HepG2 (cell line): ENCODE measurements around the gene SLC1A4. TPM values are rescaled to one million over a fixed set of nuclear protein-coding genes. Genes with fewer than 3 reads are reported as not detected.

ENCODE experiments used
- ATAC-seq: fragments of 200-7000 bp; cut with Tn5 transposase; 3 replicates; pipeline ENCODE4 v1.9.1; 2020; ENCODE audit warnings: mild to moderate bottlenecking, moderate library complexity
- BruUV-seq: library from RNA; stranded (reverse); fragments of 400-500 nt; replicated peaks from 2 replicates; lab custom pipeline; 2021; lab: Mats Ljungman, UMichigan
- CTCF ChIA-PET: fragments of 300-600 bp; formaldehyde crosslinking; extraction: SDS; loops from one replicate; lab custom pipeline; 2021; ENCODE audit warnings: low total read pairs, inconsistent platforms, low intra/inter-chr PET ratio; lab: Yijun Ruan, JAX
- POLR2A ChIA-PET: fragments of 350-600 bp; sonication (Branson Sonifier 250); formaldehyde crosslinking; loops from one replicate; lab custom pipeline; 2020; ENCODE audit warnings: antibody characterized with exemption, inconsistent platforms; lab: Yijun Ruan, JAX
- DNase-seq: peaks from one replicate; pipeline ENCODE4 v3.0.0-alpha.2; 2015; ENCODE audit warnings: low spot score
- FAIRE-seq: peaks from 3 replicates; lab custom pipeline; 2011; peaks lifted over from hg19 to GRCh38; lab: Jason Lieb, UNC
- H2AFZ ChIP-seq: one replicate; pipeline ENCODE4 v1.6.1; 2011; ENCODE audit warnings: low read length, inconsistent platforms
- H3K27ac ChIP-seq: fragments of 300-600 bp; 3 replicates; pipeline ENCODE4 v1.8.0; 2011; ENCODE audit warnings: mixed run types, mild to moderate bottlenecking, mixed read lengths, low read length, inconsistent platforms; ENCODE audit not compliant: insufficient read depth; ENCODE audit errors: extremely low read length
- H3K27me3 ChIP-seq, 2 experiments: fragments of 200-600 bp in 1 of 2; 2 replicates in 1 of 2; 3 replicates in 1 of 2; pipeline versions ENCODE4 v1.6.0 to v1.8.0; 2011; ENCODE audit warnings: low read length in 2 of 2, mild to moderate bottlenecking in 2 of 2, moderate library complexity in 2 of 2, inconsistent platforms in 1 of 2; ENCODE audit not compliant: insufficient read depth in 2 of 2, control insufficient read depth in 1 of 2
- H3K36me3 ChIP-seq, 2 experiments: fragments of 200-600 bp in 1 of 2; replicated peaks in 1 of 2; 2 replicates in 1 of 2; 3 replicates in 1 of 2; pipeline versions ENCODE4 v1.5.1 to v1.8.0; 2011; ENCODE audit warnings: low read length in 2 of 2, inconsistent platforms in 1 of 2; ENCODE audit not compliant: insufficient read depth in 2 of 2, control insufficient read depth in 1 of 2
- H3K4me1 ChIP-seq: 2 replicates; pipeline ENCODE4 v1.5.1; 2012; ENCODE audit warnings: low read length, inconsistent platforms; ENCODE audit not compliant: insufficient read depth
- H3K4me2 ChIP-seq: 2 replicates; pipeline ENCODE4 v1.6.0; 2011; ENCODE audit warnings: low read depth, low read length, inconsistent platforms
- H3K4me3 ChIP-seq, 3 experiments: fragments of 200-600 bp in 1 of 3; sonication (generic), shearing (Covaris generic) in 1 of 3; replicated peaks in 1 of 3; 2 replicates each; pipeline ENCODE4 v1.5.1; 2011 to 2016; ENCODE audit warnings: low read length in 3 of 3, inconsistent platforms in 2 of 3, low read depth in 2 of 3, mild to moderate bottlenecking in 2 of 3, control low read depth in 1 of 3, mixed read lengths in 1 of 3; ENCODE audit not compliant: insufficient read depth in 1 of 3
- H3K79me2 ChIP-seq: one replicate; pipeline ENCODE4 v1.6.1; 2011; ENCODE audit warnings: low read length, inconsistent platforms; ENCODE audit not compliant: insufficient read depth
- H3K9ac ChIP-seq: 2 replicates; pipeline ENCODE4 v1.6.0; 2011; ENCODE audit warnings: mild to moderate bottlenecking, low read depth, low read length, inconsistent platforms; ENCODE audit not compliant: insufficient read depth
- H3K9me3 ChIP-seq: 2 replicates; pipeline ENCODE4 v1.5.1; 2012; ENCODE audit warnings: mild to moderate bottlenecking, low read length
- H4K20me1 ChIP-seq: 2 replicates; pipeline ENCODE4 v1.6.0; 2011; ENCODE audit warnings: inconsistent platforms, mild to moderate bottlenecking, low read length, moderate library complexity; ENCODE audit not compliant: insufficient read depth
- ATM ChIP-seq: fragments of 450-650 bp; IDR thresholded peaks from 2 replicates; pipeline ENCODE4 v1.7.1; 2017; ENCODE audit warnings: mild to moderate bottlenecking, borderline replicate concordance
- CBX2 ChIP-seq, 2 experiments: fragments of 200-600 bp in 1 of 2; sonication (generic); formaldehyde crosslinking in 1 of 2; IDR thresholded peaks; 2 replicates each; pipeline versions ENCODE4 v1.7.0 to v1.8.1; 2018 to 2022; ENCODE audit warnings: low read depth in 2 of 2, low read length in 1 of 2, mild to moderate bottlenecking in 1 of 2, missing genetic modification reagents in 1 of 2
- CEBPB ChIP-seq: IDR thresholded peaks from 2 replicates; pipeline ENCODE4 v1.6.1; 2011; ENCODE audit warnings: low read depth, low read length, improper control_type of control experiment, borderline replicate concordance
- EED ChIP-seq: sonication (generic); formaldehyde crosslinking; IDR thresholded peaks from 2 replicates; pipeline ENCODE4 v1.5.0; 2020; ENCODE audit warnings: mild to moderate bottlenecking, missing genetic modification reagents
- KLF12 ChIP-seq: sonication (generic); formaldehyde crosslinking; IDR thresholded peaks from 2 replicates; pipeline ENCODE4 v1.4.0; 2020; ENCODE audit warnings: missing genetic modification reagents, borderline replicate concordance
- RAD21 ChIP-seq: fragments of 450-650 bp; formaldehyde crosslinking; IDR thresholded peaks from 2 replicates; pipeline ENCODE4 v1.5.0; 2020; ENCODE audit warnings: mild to moderate bottlenecking
- RBM39 ChIP-seq: fragments of 200-400 bp; formaldehyde crosslinking; IDR thresholded peaks from one replicate; pipeline ENCODE4 v1.6.1; 2018; ENCODE audit warnings: antibody characterized with exemption, mild to moderate bottlenecking, low read depth, low read length; ENCODE audit not compliant: poor library complexity, severe bottlenecking
- SALL2 ChIP-seq: sonication (generic); formaldehyde crosslinking; IDR thresholded peaks from 2 replicates; pipeline ENCODE4 v1.8.1; 2023; ENCODE audit warnings: mild to moderate bottlenecking, missing genetic modification reagents, inconsistent platforms
- XRCC5 ChIP-seq: fragments of 200-400 bp; formaldehyde crosslinking; optimal IDR thresholded peaks from 2 replicates; pipeline ENCODE3; 2017; ENCODE audit warnings: mild to moderate bottlenecking, low read length
- YEATS2 ChIP-seq: sonication (generic); formaldehyde crosslinking; IDR thresholded peaks from 2 replicates; pipeline ENCODE4 v1.4.0; 2020; ENCODE audit warnings: missing genetic modification reagents, borderline replicate concordance
- ZNF274 ChIP-seq: sonication (generic); formaldehyde crosslinking; IDR thresholded peaks from 2 replicates; pipeline ENCODE4 v1.5.1; 2020; ENCODE audit warnings: mild to moderate bottlenecking, missing genetic modification reagents
- ZNF468 ChIP-seq: sonication (generic); formaldehyde crosslinking; IDR thresholded peaks from 2 replicates; pipeline ENCODE4 v1.8.0; 2022; ENCODE audit warnings: mild to moderate bottlenecking, moderate library complexity, missing genetic modification reagents
- ZNF543 ChIP-seq: sonication (generic); formaldehyde crosslinking; IDR thresholded peaks from 2 replicates; pipeline ENCODE4 v1.4.0; 2020; ENCODE audit warnings: mild to moderate bottlenecking, missing genetic modification reagents
- ZNF567 ChIP-seq: sonication (generic); formaldehyde crosslinking; IDR thresholded peaks from 2 replicates; pipeline ENCODE4 v1.8.1; 2023; ENCODE audit warnings: mild to moderate bottlenecking, missing genetic modification reagents, borderline replicate concordance
- WGBS: methylation state at CpG from one replicate; pipeline ENCODE4 v1.1.6; 2017; ENCODE audit warnings: low lambda C conversion rate; 5-methylcytosine and 5-hydroxymethylcytosine counted together
- in situ Hi-C: cut with HindIII; loops from 2 replicates; pipeline ENCODE4 v1.10.0; 2017; ENCODE audit warnings: low pct_unique_long_range_greater_than_20kb; ENCODE audit not compliant: extremely low pct_ligation_motif_present
- intact Hi-C: fragments of 100-400 bp; cut with micrococcal nuclease; formaldehyde crosslinking; loops from one replicate; pipeline ENCODE4 v1.10.0; 2022; ENCODE audit not compliant: unreplicated experiment
- polyA plus RNA-seq, 8 experiments: library from polyadenylated mRNA; depleted of rRNA in 3 of 8; stranded (reverse) in 7 of 8; unstranded in 1 of 8; fragments of >200 nt; fragmentation: Illumina TruSeq in 4 of 8; extraction: Trizol in 4 of 8; gene quantifications; 2 replicates each; pipeline versions ENCODE4 v1.2.1 to v1.2.3, GENCODE V29; 2011 to 2016; ENCODE audit warnings: low read depth in 4 of 8, missing spikeins in 1 of 8, mixed read lengths in 1 of 8; ENCODE audit not compliant: insufficient read depth in 1 of 8
- total RNA-seq, 5 experiments: library from RNA; depleted of rRNA; stranded (reverse); fragments of >200 nt; fragmentation: Illumina TruSeq; extraction: Trizol; gene quantifications; 2 replicates each; pipeline ENCODE4 v1.2.3, GENCODE V29; 2016; ENCODE audit warnings: low read depth in 1 of 5
- TF ChIP-seq, protein P1 (sequence below): sonication (generic); formaldehyde crosslinking; IDR thresholded peaks from 2 replicates; pipeline ENCODE4 v1.5.0; 2020; ENCODE audit warnings: mild to moderate bottlenecking, missing genetic modification reagents
- TF ChIP-seq, protein P2 (sequence below): sonication (generic); formaldehyde crosslinking; IDR thresholded peaks from 2 replicates; pipeline ENCODE4 v1.8.0; 2022; ENCODE audit warnings: missing genetic modification reagents, mild to moderate bottlenecking, borderline replicate concordance
- TF ChIP-seq, protein P3 (sequence below): sonication (generic); formaldehyde crosslinking; IDR thresholded peaks from 2 replicates; pipeline ENCODE4 v1.9.0; 2021; ENCODE audit warnings: missing genetic modification reagents, mild to moderate bottlenecking, borderline replicate concordance
- TF ChIP-seq, protein P4 (sequence below): sonication (generic); formaldehyde crosslinking; IDR thresholded peaks from 2 replicates; pipeline ENCODE4 v1.5.0; 2020; ENCODE audit warnings: missing genetic modification reagents

Gene SLC1A4
- total and polyA plus RNA-seq, 2 of the 13 experiments (the other 11 are each of a cell fraction or from before 2014, with no cell fraction given), result 21.0 to 39.6 TPM

DNA sequence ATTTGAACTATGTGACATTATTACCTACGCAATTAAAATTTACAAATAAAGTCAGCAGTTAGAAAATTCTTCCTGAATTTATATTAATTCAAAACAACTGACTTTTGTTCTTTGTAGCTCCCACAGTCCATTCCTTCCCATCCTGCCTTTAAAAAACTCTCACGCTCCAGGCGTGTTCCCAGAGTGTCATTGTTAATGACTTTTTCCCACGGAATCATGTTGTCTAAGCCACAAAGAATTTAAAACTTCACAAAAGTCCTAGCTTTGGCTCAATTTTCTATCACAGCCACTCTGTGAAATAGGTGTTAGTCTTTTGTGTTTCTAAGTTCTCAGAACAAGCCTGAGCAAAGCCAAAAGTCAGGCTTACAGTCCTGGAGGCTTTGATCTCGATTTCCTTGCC is 26.5 kb downstream of the SLC1A4 start:
- FAIRE-seq (no peak), ATAC-seq (no peak), DNase-seq (no peak)
- ChIA-PET POLR2A (no interaction called here), CTCF (no interaction called here)
- no peak overlapping the region for H2AFZ ChIP-seq
- no peak overlapping the region for H3K4me3 ChIP-seq
- no peaks in the 10 kb centered on the region for H3K4me1 ChIP-seq
- H4K20me1 ChIP-seq, result no peaks in the 10 kb centered on the region
- H3K4me2 ChIP-seq, result no peak overlapping the region
- intact Hi-C loops (no loop called here), in situ Hi-C loops (no loop called here)
- 95% methylated on average over 5 of the region's 5 CpGs for WGBS
- no TSS peak for BruUV-seq
- H3K9ac ChIP-seq, result no peak overlapping the region
- no peaks in the 10 kb centered on the region for H3K9me3 ChIP-seq
- peaks cover 34 to 78% of the 10 kb centered on the region in 2 experiments for H3K36me3 ChIP-seq
- no peaks in the 10 kb centered on the region for H3K79me2 ChIP-seq
- H3K27me3 ChIP-seq, result no peaks in the 10 kb centered on the region
- H3K27ac ChIP-seq, result no peak overlapping the region
- TF ChIP-seq CBX2 (IDR thresholded peaks at IDR 0.05; ENCODE audit: low read depth, low read length), result no peak
- no peak for TF ChIP-seq CBX2 (CRISPR knock-in tag; IDR thresholded peaks at IDR 0.05; ENCODE audit: low read depth)
- TF ChIP-seq, protein P1, sequence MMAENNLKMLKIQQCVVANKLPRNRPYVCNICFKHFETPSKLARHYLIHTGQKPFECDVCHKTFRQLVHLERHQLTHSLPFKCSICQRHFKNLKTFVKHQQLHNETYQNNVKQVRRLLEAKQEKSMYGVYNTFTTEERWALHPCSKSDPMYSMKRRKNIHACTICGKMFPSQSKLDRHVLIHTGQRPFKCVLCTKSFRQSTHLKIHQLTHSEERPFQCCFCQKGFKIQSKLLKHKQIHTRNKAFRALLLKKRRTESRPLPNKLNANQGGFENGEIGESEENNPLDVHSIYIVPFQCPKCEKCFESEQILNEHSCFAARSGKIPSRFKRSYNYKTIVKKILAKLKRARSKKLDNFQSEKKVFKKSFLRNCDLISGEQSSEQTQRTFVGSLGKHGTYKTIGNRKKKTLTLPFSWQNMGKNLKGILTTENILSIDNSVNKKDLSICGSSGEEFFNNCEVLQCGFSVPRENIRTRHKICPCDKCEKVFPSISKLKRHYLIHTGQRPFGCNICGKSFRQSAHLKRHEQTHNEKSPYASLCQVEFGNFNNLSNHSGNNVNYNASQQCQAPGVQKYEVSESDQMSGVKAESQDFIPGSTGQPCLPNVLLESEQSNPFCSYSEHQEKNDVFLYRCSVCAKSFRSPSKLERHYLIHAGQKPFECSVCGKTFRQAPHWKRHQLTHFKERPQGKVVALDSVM (CRISPR knock-in tag), result no peak
- TF ChIP-seq, protein P2, sequence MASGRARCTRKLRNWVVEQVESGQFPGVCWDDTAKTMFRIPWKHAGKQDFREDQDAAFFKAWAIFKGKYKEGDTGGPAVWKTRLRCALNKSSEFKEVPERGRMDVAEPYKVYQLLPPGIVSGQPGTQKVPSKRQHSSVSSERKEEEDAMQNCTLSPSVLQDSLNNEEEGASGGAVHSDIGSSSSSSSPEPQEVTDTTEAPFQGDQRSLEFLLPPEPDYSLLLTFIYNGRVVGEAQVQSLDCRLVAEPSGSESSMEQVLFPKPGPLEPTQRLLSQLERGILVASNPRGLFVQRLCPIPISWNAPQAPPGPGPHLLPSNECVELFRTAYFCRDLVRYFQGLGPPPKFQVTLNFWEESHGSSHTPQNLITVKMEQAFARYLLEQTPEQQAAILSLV (CRISPR knock-in tag), result no peak
- TF ChIP-seq RAD21, result no peak
- TF ChIP-seq ZNF567 (CRISPR knock-in tag), result no peak
- TF ChIP-seq, protein P3, sequence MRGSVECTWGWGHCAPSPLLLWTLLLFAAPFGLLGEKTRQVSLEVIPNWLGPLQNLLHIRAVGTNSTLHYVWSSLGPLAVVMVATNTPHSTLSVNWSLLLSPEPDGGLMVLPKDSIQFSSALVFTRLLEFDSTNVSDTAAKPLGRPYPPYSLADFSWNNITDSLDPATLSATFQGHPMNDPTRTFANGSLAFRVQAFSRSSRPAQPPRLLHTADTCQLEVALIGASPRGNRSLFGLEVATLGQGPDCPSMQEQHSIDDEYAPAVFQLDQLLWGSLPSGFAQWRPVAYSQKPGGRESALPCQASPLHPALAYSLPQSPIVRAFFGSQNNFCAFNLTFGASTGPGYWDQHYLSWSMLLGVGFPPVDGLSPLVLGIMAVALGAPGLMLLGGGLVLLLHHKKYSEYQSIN (CRISPR knock-in tag), result no peak
- TF ChIP-seq, protein P4, sequence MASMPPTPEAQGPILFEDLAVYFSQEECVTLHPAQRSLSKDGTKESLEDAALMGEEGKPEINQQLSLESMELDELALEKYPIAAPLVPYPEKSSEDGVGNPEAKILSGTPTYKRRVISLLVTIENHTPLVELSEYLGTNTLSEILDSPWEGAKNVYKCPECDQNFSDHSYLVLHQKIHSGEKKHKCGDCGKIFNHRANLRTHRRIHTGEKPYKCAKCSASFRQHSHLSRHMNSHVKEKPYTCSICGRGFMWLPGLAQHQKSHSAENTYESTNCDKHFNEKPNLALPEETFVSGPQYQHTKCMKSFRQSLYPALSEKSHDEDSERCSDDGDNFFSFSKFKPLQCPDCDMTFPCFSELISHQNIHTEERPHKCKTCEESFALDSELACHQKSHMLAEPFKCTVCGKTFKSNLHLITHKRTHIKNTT (CRISPR knock-in tag), result no peak
- no peak for TF ChIP-seq XRCC5
- no peak for TF ChIP-seq KLF12 (CRISPR knock-in tag)
- TF ChIP-seq EED (CRISPR knock-in tag), result no peak
- no peak for TF ChIP-seq ZNF274
- TF ChIP-seq ZNF543 (CRISPR knock-in tag), result no peak
- no peak for TF ChIP-seq CEBPB
- TF ChIP-seq SALL2 (CRISPR knock-in tag), result no peak
- TF ChIP-seq RBM39, result no peak
- no peak for TF ChIP-seq YEATS2 (CRISPR knock-in tag)
- no peak for TF ChIP-seq ZNF468 (CRISPR knock-in tag)
- no peak for TF ChIP-seq ATM
